A549 (cell line): ENCODE results near the gene TRAF3IP1. TPM values are rescaled to one million over a fixed set of nuclear protein-coding genes. Genes with fewer than 3 reads are reported as not detected.

Source experiments
- ATAC-seq, 2 experiments: fragments of 200-7000 bp in 1 of 2; fragments of >200 bp in 1 of 2; cut with Nextera tagmentation in 1 of 2; cut with Tn5 transposase in 1 of 2; 3 replicates each; pipeline versions ENCODE4 v1.8.0 to v1.9.1; 2018 to 2020; ENCODE audit warnings: mild to moderate bottlenecking in 1 of 2, moderate library complexity in 1 of 2
- CTCF ChIA-PET: fragments of 300-600 bp; sonication (Branson Sonifier 250); formaldehyde crosslinking; extraction: SDS; loops from one replicate; lab custom pipeline; 2021; ENCODE audit warnings: antibody characterized with exemption, inconsistent platforms; lab: Yijun Ruan, JAX
- POLR2A ChIA-PET: fragments of 350-600 bp; formaldehyde crosslinking; extraction: SDS; loops from one replicate; lab custom pipeline; 2021; ENCODE audit warnings: antibody characterized with exemption, inconsistent platforms; lab: Yijun Ruan, JAX
- DNase-seq, 2 experiments: peaks; one replicate each; pipeline versions ENCODE4 v3.0.0 to v3.0.0-alpha.2; 2011 to 2016; ENCODE audit warnings: low read depth in 1 of 2, low spot score in 1 of 2
- FAIRE-seq: peaks from 2 replicates; lab custom pipeline; 2011; peaks lifted over from hg19 to GRCh38; lab: Jason Lieb, UNC
- H3K27ac ChIP-seq, 2 experiments: fragments of >200 bp; sonication (Bioruptor Twin); formaldehyde crosslinking; 3 replicates each; pipeline ENCODE4 v1.5.1; 2016 to 2017
- H3K4me1 ChIP-seq: fragments of >200 bp; sonication (Bioruptor Twin); formaldehyde crosslinking; 3 replicates; pipeline ENCODE4 v1.6.1; 2016
- H3K4me2 ChIP-seq: fragments of >200 bp; sonication (Bioruptor Twin); formaldehyde crosslinking; 3 replicates; pipeline ENCODE4 v1.6.1; 2016
- H3K4me3 ChIP-seq: fragments of >200 bp; sonication (Bioruptor Twin); formaldehyde crosslinking; 3 replicates; pipeline ENCODE4 v1.5.1; 2016
- H3K9me3 ChIP-seq: fragments of >200 bp; sonication (Bioruptor Twin); formaldehyde crosslinking; 3 replicates; pipeline ENCODE4 v1.6.1; 2016
- ATOH8 ChIP-seq: fragments of 250-450 bp; sonication (Bioruptor Pico); IDR thresholded peaks from 2 replicates; pipeline ENCODE4 v1.5.0; 2020; ENCODE audit warnings: low read depth, mild to moderate bottlenecking, moderate library complexity
- CBX8 ChIP-seq: fragments of 200-600 bp; sonication (generic); IDR thresholded peaks from 2 replicates; pipeline ENCODE4 v1.6.1; 2016
- CEBPB ChIP-seq, 2 experiments: fragments of >200 bp in 1 of 2; sonication (Bioruptor Twin) in 1 of 2; formaldehyde crosslinking in 1 of 2; IDR thresholded peaks; 2 replicates each; pipeline ENCODE4 v1.6.1; 2012 to 2016
- CHD2 ChIP-seq: fragments of 150-350 bp; IDR thresholded peaks from 2 replicates; pipeline ENCODE4 v1.6.1; 2014; ENCODE audit warnings: low read length; ENCODE audit not compliant: partially characterized antibody
- CHD4 ChIP-seq: fragments of 200-600 bp; sonication (generic); IDR thresholded peaks from 2 replicates; pipeline ENCODE4 v1.6.1; 2016; ENCODE audit warnings: antibody characterized with exemption, mild to moderate bottlenecking, borderline replicate concordance
- EHF ChIP-seq: fragments of 250-450 bp; sonication (Bioruptor Pico); IDR thresholded peaks from 2 replicates; pipeline ENCODE4 v1.5.0; 2020; ENCODE audit warnings: mild to moderate bottlenecking
- EHMT2 ChIP-seq: fragments of 200-600 bp; sonication (generic); IDR thresholded peaks from 2 replicates; pipeline ENCODE4 v1.6.1; 2016; ENCODE audit warnings: antibody characterized with exemption, low read depth, mild to moderate bottlenecking, moderate library complexity
- FOSB ChIP-seq: fragments of 250-450 bp; sonication (Bioruptor Pico); IDR thresholded peaks from 2 replicates; pipeline ENCODE4 v1.5.0; 2020; ENCODE audit warnings: mild to moderate bottlenecking, moderate library complexity
- FOXS1 ChIP-seq: fragments of 250-450 bp; sonication (Bioruptor Pico); IDR thresholded peaks from 2 replicates; pipeline ENCODE4 v1.5.0; 2020; ENCODE audit warnings: mild to moderate bottlenecking, moderate library complexity
- HDAC2 ChIP-seq: fragments of 200-600 bp; sonication (generic); IDR thresholded peaks from 2 replicates; pipeline ENCODE4 v1.6.1; 2016
- HES2 ChIP-seq: fragments of >200 bp; sonication (Bioruptor Twin); formaldehyde crosslinking; IDR thresholded peaks from 2 replicates; pipeline ENCODE4 v1.6.1; 2016
- HEYL ChIP-seq: fragments of 250-450 bp; sonication (Bioruptor Pico); IDR thresholded peaks from 2 replicates; pipeline ENCODE4 v1.8.0; 2021; ENCODE audit warnings: mild to moderate bottlenecking, moderate library complexity
- KDM1A ChIP-seq: fragments of 200-600 bp; sonication (generic); IDR thresholded peaks from 2 replicates; pipeline ENCODE4 v1.6.1; 2016; ENCODE audit warnings: low read depth, mild to moderate bottlenecking
- NFE2L2 ChIP-seq: fragments of 150-350 bp; conservative IDR thresholded peaks from 2 replicates; pipeline ENCODE4 v1.6.1; 2014; ENCODE audit warnings: low read length
- NR3C1 ChIP-seq: fragments of >200 bp; sonication (Bioruptor Twin); formaldehyde crosslinking; IDR thresholded peaks from 3 replicates; pipeline ENCODE4 v1.6.1; 2017
- PHF8 ChIP-seq: fragments of 200-600 bp; sonication (generic); IDR thresholded peaks from 2 replicates; pipeline ENCODE4 v1.6.1; 2016; ENCODE audit warnings: low read depth, mild to moderate bottlenecking, antibody characterized with exemption, moderate library complexity, borderline replicate concordance
- POLR2A ChIP-seq: IDR thresholded peaks from 2 replicates; pipeline ENCODE4 v1.6.1; 2012; ENCODE audit warnings: mild to moderate bottlenecking, low read length
- POLR2AphosphoS2 ChIP-seq: conservative IDR thresholded peaks from 2 replicates; pipeline ENCODE4 v1.6.1; 2012; ENCODE audit warnings: low read length, improper control_type of control experiment, inconsistent platforms
- RARB ChIP-seq: fragments of 250-450 bp; sonication (Bioruptor Pico); IDR thresholded peaks from 2 replicates; pipeline ENCODE4 v1.8.0; 2021; ENCODE audit warnings: mild to moderate bottlenecking, moderate library complexity
- REST ChIP-seq: fragments of 200-600 bp; sonication (generic); IDR thresholded peaks from 2 replicates; pipeline ENCODE4 v1.6.1; 2016; ENCODE audit warnings: antibody characterized with exemption, mild to moderate bottlenecking, moderate library complexity
- SREBF2 ChIP-seq: fragments of 450-650 bp; IDR thresholded peaks from 2 replicates; pipeline ENCODE4 v1.6.1; 2014; ENCODE audit warnings: mild to moderate bottlenecking, moderate library complexity
- ZNF302 ChIP-seq: fragments of 250-450 bp; sonication (Bioruptor Pico); IDR thresholded peaks from 2 replicates; pipeline ENCODE4 v1.9.0; 2021; ENCODE audit warnings: inconsistent platforms, mild to moderate bottlenecking, moderate library complexity
- WGBS: methylation state at CpG from one replicate; pipeline ENCODE4 v1.1.6; 2017; ENCODE audit errors: missing lambda C conversion rate; 5-methylcytosine and 5-hydroxymethylcytosine counted together
- polyA plus RNA-seq, 4 experiments: library from polyadenylated mRNA; depleted of rRNA in 3 of 4; stranded (reverse); fragments of >200 nt; fragmentation: RNase III in 1 of 4; extraction: RNeasy Plus Mini Kit Qiagen cat#74134 plus additional on column Dnase treatment in 1 of 4; gene quantifications; 2 replicates in 3 of 4; 3 replicates in 1 of 4; pipeline ENCODE4 v1.2.3, GENCODE V29; 2011 to 2017
- TF ChIP-seq, protein P1 (sequence below): IDR thresholded peaks from 2 replicates; pipeline ENCODE4 v1.6.1; 2012

TRAF3IP1 gene
- polyA plus RNA-seq, 2 of the 4 experiments (the other 2 are of a cell fraction) = 10.6 to 19.2 TPM

DNA sequence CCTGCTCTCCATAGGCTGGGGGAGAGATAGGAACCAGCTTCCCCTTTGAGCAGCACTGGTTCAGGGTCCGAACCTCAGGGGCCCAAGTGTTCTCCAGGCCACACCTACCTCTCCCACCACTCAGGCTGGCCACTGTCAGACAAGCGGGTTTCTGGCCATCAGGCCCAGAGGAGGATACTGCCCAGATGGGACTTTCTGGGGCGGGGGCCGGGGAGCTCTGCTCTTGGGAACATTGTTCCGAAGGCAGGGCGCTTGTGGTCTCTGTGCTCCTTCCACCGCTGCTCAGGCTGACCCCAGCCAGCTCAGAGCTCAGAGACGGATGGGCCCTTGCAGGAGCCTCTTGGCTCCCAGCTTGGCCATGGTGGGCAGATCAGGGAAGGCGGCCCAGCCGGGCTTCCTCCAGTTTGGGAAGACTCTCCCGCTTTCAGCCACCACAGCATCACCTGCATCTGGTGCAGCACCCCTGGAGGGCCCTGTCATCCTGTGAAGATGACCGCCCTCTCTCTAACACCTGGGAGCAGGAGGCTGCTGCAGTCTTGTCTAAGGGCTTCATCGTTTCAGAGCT lies 5.2 kb upstream of the TRAF3IP1 start:
- DNase-seq = no peak
- no peak for FAIRE-seq
- Histone ChIP-seq H3K4me1 (0 out of 3 replicates have a peak, but pooled peaks cover 3% of the 10 kb centered on the region), H3K9me3 (no peaks in the 10 kb centered on the region), H3K4me3 (no peak overlapping the region), H3K27ac (no peak overlapping the region)
- TF ChIP-seq NR3C1 (no peak), FOXS1 (CRISPR knock-in tag) (no peak)
- TF ChIP-seq, protein P1, sequence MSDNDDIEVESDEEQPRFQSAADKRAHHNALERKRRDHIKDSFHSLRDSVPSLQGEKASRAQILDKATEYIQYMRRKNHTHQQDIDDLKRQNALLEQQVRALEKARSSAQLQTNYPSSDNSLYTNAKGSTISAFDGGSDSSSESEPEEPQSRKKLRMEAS = no peak
- TF ChIP-seq, all 56 proteins: peak for 0
- no peak overlapping the region for H3K4me2 ChIP-seq
- CTCF ChIA-PET = interaction anchor here (1.2 to 2.0 kb wide), 3 partner anchors 15 to 56 kb away, joined by 3 to 6 read pairs (median 4); no protein-coding TSS in a partner anchor
- ATAC-seq = no peak
- POLR2A ChIA-PET = no interaction called here
- 85% methylated on average over 10 of the region's 13 CpGs for WGBS

DNA sequence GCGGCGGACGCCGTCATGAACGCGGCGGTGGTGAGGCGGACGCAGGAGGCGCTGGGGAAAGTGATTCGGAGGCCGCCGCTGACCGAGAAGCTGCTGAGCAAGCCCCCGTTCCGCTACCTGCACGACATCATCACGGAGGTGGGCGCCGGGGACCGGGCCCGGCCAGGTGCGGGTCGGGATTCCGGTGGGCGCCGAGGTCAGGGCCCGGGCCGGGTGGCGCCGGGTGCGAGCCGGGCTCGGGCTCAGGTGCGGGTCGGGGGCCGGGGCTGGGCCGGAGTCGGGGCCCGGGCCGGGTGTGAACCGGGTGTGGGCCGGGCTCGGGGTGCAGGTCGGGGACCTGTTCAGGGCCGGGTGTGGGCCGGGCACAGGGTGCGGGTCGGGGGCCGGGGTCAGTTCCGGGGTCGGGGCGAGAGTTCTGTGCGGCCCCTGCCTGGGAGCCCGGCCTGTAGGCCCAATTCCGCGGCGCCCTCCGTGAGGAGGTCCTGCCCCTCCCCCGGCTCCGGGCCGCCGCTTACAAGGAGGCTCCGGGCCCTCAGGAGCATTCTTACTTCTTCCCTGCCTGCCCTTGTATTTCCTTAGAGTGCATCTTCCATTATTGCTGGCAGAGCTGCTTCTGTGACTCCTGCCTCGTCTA lies 447 bp downstream of the TRAF3IP1 start:
- peak; percentile 16 to 46; a peak in 5 of 6 replicates for ATAC-seq
- Histone ChIP-seq H3K4me2 (peak overlapping the region; percentile 70), H3K4me1 (peaks cover 13% of the 10 kb centered on the region; the same call in 2 of the 3 replicates)
- CTCF ChIA-PET = interaction anchor here (1.7 to 3.9 kb wide), 3 partner anchors 9 to 34 kb away, joined by 3 to 18 read pairs (median 7); no protein-coding TSS in a partner anchor
- TF ChIP-seq SREBF2 = no peak
- peak; percentile 15; the same call in 1 of the 2 replicates for TF ChIP-seq PHF8
- 0 out of 2 replicates have a peak, but pooled peaks have one; percentile 28 for TF ChIP-seq POLR2A
- no peak for TF ChIP-seq HEYL (CRISPR knock-in tag)
- no peak for TF ChIP-seq ATOH8 (CRISPR knock-in tag)
- TF ChIP-seq, all 56 proteins: peak for 2
- FAIRE-seq = no peak
- Histone ChIP-seq H3K4me3 (peak overlapping the region; percentile 99), H3K27ac (peak overlapping the region; percentile 90 to 95), H3K9me3 (no peaks in the 10 kb centered on the region)
- 6% methylated on average over 11 of the region's 65 CpGs for WGBS
- peak in 1 of 2 experiments; percentile 15 for DNase-seq
- POLR2A ChIA-PET = no interaction called here

- POLR2A ChIA-PET = no interaction called here
- H3K4me2 ChIP-seq = peak overlapping the region; percentile 70
- H3K27ac ChIP-seq = peak overlapping the region; percentile 90 to 95; a peak in 4 of 6 replicates
These were observed 1.1 kb downstream of the TRAF3IP1 start for GRCh38 chr2:238321467-238321866.

GRCh38 chr2:238322001-238322411 lies 1.7 kb downstream of the TRAF3IP1 start:
- no peak for FAIRE-seq
- H3K4me2 ChIP-seq = peak overlapping the region; percentile 70
- CTCF ChIA-PET = interaction anchor here (1.1 to 3.9 kb wide), 8 partner anchors 10 to 67 kb away, joined by 3 to 18 read pairs (median 4); no protein-coding TSS in a partner anchor
- TF ChIP-seq KDM1A (no peak), CBX8 (no peak), EHMT2 (no peak), RARB (CRISPR knock-in tag) (no peak), CHD4 (no peak), ZNF302 (CRISPR knock-in tag) (no peak), REST (no peak), FOSB (no peak), ATOH8 (CRISPR knock-in tag) (no peak), CEBPB (IDR thresholded peaks at IDR 0.05) (no peak), HDAC2 (no peak), POLR2A (no peak), HES2 (no peak), CHD2 (no peak), EHF (CRISPR knock-in tag) (no peak), NFE2L2 (no peak), POLR2AphosphoS2 (no peak)

More at GRCh38 chr2:238321467-238321866, 1.1 kb downstream of the TRAF3IP1 start:
- Histone ChIP-seq H3K4me3 (peak overlapping the region; percentile 99), H3K9me3 (no peaks in the 10 kb centered on the region), H3K4me1 (peaks cover 13% of the 10 kb centered on the region; the same call in 2 of the 3 replicates)
- no peak for DNase-seq
- no peak for TF ChIP-seq SREBF2
- TF ChIP-seq FOXS1 (CRISPR knock-in tag) = no peak
- CTCF ChIA-PET = interaction anchor here (1.1 to 3.9 kb wide), 6 partner anchors 9 to 66 kb away, joined by 3 to 18 read pairs (median 6); no protein-coding TSS in a partner anchor
- 76% methylated on average over 9 of the region's 9 CpGs for WGBS
- ATAC-seq = no peak
- no peak for FAIRE-seq

More at GRCh38 chr2:238322001-238322411, 1.7 kb downstream of the TRAF3IP1 start:
- POLR2A ChIA-PET = no interaction called here
- no peak for ATAC-seq
- H3K9me3 ChIP-seq = no peaks in the 10 kb centered on the region
- WGBS = 100% methylated on average over 3 of the region's 10 CpGs
- no peak overlapping the region for H3K27ac ChIP-seq
- no peak for DNase-seq
- peaks cover 13% of the 10 kb centered on the region; the same call in 2 of the 3 replicates for H3K4me1 ChIP-seq
- no peak overlapping the region for H3K4me3 ChIP-seq
